ENCODE measurements around the gene DPP9.

Gene DPP9

GRCh38 chr19:4709440-4710280 lies 14.0 kb downstream of the DPP9 start:
- no peak for DNase-seq (ENCODE audit: low read depth in 2 of 2)

- no peak for DNase-seq (ENCODE audit: low read depth in 2 of 2)
Observed at GRCh38 chr19:4707956-4708650, 15.5 kb downstream of the DPP9 start.

- no peak for DNase-seq (ENCODE audit: low read depth in 2 of 2)
Observed at GRCh38 chr19:4707322-4707721, 16.3 kb downstream of the DPP9 start.

- no peak for DNase-seq (ENCODE audit: low read depth in 2 of 2)
Observed at GRCh38 chr19:4705413-4706131, 18.1 kb downstream of the DPP9 start.

- DNase-seq (ENCODE audit: low read depth in 2 of 2): no peak
Observed at GRCh38 chr19:4704317-4704673, 19.3 kb downstream of the DPP9 start.

GRCh38 chr19:4703671-4704316 lies 19.8 kb downstream of the DPP9 start:
- no peak for DNase-seq (ENCODE audit: low read depth in 2 of 2)

GRCh38 chr19:4702764-4703163 lies 20.9 kb downstream of the DPP9 start:
- DNase-seq (ENCODE audit: low read depth in 2 of 2): no peak

GRCh38 chr19:4701557-4701956 lies 22.1 kb downstream of the DPP9 start:
- no peak for DNase-seq (ENCODE audit: low read depth in 2 of 2)

- no peak for DNase-seq (ENCODE audit: low read depth in 2 of 2)
Observed at GRCh38 chr19:4700693-4700970, 23.0 kb downstream of the DPP9 start.

GRCh38 chr19:4699826-4700692 lies 23.6 kb downstream of the DPP9 start:
- DNase-seq (ENCODE audit: low read depth in 2 of 2): no peak

- no peak for DNase-seq (ENCODE audit: low read depth in 2 of 2)
Observed at GRCh38 chr19:4697304-4697703, 26.3 kb downstream of the DPP9 start.

- no peak for DNase-seq (ENCODE audit: low read depth in 2 of 2)
Observed at GRCh38 chr19:4695224-4695731, 28.4 kb downstream of the DPP9 start.

- no peak for DNase-seq (ENCODE audit: low read depth in 2 of 2)
Observed at GRCh38 chr19:4694211-4694987, 29.2 kb downstream of the DPP9 start.

GRCh38 chr19:4693471-4694121 lies 30.0 kb downstream of the DPP9 start:
- no peak for DNase-seq (ENCODE audit: low read depth in 2 of 2)

- DNase-seq (ENCODE audit: low read depth in 2 of 2): no peak
Observed at GRCh38 chr19:4693078-4693350, 30.6 kb downstream of the DPP9 start.

GRCh38 chr19:4692251-4693077 lies 31.2 kb downstream of the DPP9 start:
- no peak for DNase-seq (ENCODE audit: low read depth in 2 of 2)

- DNase-seq (ENCODE audit: low read depth in 2 of 2): no peak
Observed at GRCh38 chr19:4691373-4691772, 32.3 kb downstream of the DPP9 start.

- no peak for DNase-seq (ENCODE audit: low read depth in 2 of 2)
Observed at GRCh38 chr19:4690361-4690760, 33.3 kb downstream of the DPP9 start.

- no peak for DNase-seq (ENCODE audit: low read depth in 2 of 2)
Observed at GRCh38 chr19:4689403-4689802, 34.2 kb downstream of the DPP9 start.
